HepG2 (cell line): Measurements from ENCODE around the gene TLK2. TPM values are rescaled to one million over a fixed set of nuclear protein-coding genes. Genes with fewer than 3 reads are reported as not detected.
"Not testable (repeated sequence)": the region's sequence is repeated elsewhere in the genome, so short reads cannot be mapped to it uniquely, and the experiment has no call there.

Experiments used
- ATAC-seq: fragments of 200-7000 bp; cut with Tn5 transposase; 3 replicates; pipeline ENCODE4 v1.9.1; 2020; ENCODE audit warnings: mild to moderate bottlenecking, moderate library complexity
- BruUV-seq: library from RNA; stranded (reverse); fragments of 400-500 nt; replicated peaks from 2 replicates; lab custom pipeline; 2021; lab: Mats Ljungman, UMichigan
- CTCF ChIA-PET: fragments of 300-600 bp; formaldehyde crosslinking; extraction: SDS; loops from one replicate; lab custom pipeline; 2021; ENCODE audit warnings: low total read pairs, inconsistent platforms, low intra/inter-chr PET ratio; lab: Yijun Ruan, JAX
- POLR2A ChIA-PET: fragments of 350-600 bp; sonication (Branson Sonifier 250); formaldehyde crosslinking; loops from one replicate; lab custom pipeline; 2020; ENCODE audit warnings: antibody characterized with exemption, inconsistent platforms; lab: Yijun Ruan, JAX
- DNase-seq: peaks from one replicate; pipeline ENCODE4 v3.0.0-alpha.2; 2015; ENCODE audit warnings: low spot score
- FAIRE-seq: peaks from 3 replicates; lab custom pipeline; 2011; peaks lifted over from hg19 to GRCh38; lab: Jason Lieb, UNC
- H2AFZ ChIP-seq: one replicate; pipeline ENCODE4 v1.6.1; 2011; ENCODE audit warnings: low read length, inconsistent platforms
- H3K27ac ChIP-seq: fragments of 300-600 bp; 3 replicates; pipeline ENCODE4 v1.8.0; 2011; ENCODE audit warnings: mixed run types, mild to moderate bottlenecking, mixed read lengths, low read length, inconsistent platforms; ENCODE audit not compliant: insufficient read depth; ENCODE audit errors: extremely low read length
- H3K27me3 ChIP-seq, 2 experiments: fragments of 200-600 bp in 1 of 2; 2 replicates in 1 of 2; 3 replicates in 1 of 2; pipeline versions ENCODE4 v1.6.0 to v1.8.0; 2011; ENCODE audit warnings: low read length in 2 of 2, mild to moderate bottlenecking in 2 of 2, moderate library complexity in 2 of 2, inconsistent platforms in 1 of 2; ENCODE audit not compliant: insufficient read depth in 2 of 2, control insufficient read depth in 1 of 2
- H3K36me3 ChIP-seq, 2 experiments: fragments of 200-600 bp in 1 of 2; replicated peaks in 1 of 2; 2 replicates in 1 of 2; 3 replicates in 1 of 2; pipeline versions ENCODE4 v1.5.1 to v1.8.0; 2011; ENCODE audit warnings: low read length in 2 of 2, inconsistent platforms in 1 of 2; ENCODE audit not compliant: insufficient read depth in 2 of 2, control insufficient read depth in 1 of 2
- H3K4me1 ChIP-seq: 2 replicates; pipeline ENCODE4 v1.5.1; 2012; ENCODE audit warnings: low read length, inconsistent platforms; ENCODE audit not compliant: insufficient read depth
- H3K4me2 ChIP-seq: 2 replicates; pipeline ENCODE4 v1.6.0; 2011; ENCODE audit warnings: low read depth, low read length, inconsistent platforms
- H3K4me3 ChIP-seq, 3 experiments: fragments of 200-600 bp in 1 of 3; sonication (generic), shearing (Covaris generic) in 1 of 3; replicated peaks in 1 of 3; 2 replicates each; pipeline ENCODE4 v1.5.1; 2011 to 2016; ENCODE audit warnings: low read length in 3 of 3, inconsistent platforms in 2 of 3, low read depth in 2 of 3, mild to moderate bottlenecking in 2 of 3, control low read depth in 1 of 3, mixed read lengths in 1 of 3; ENCODE audit not compliant: insufficient read depth in 1 of 3
- H3K79me2 ChIP-seq: one replicate; pipeline ENCODE4 v1.6.1; 2011; ENCODE audit warnings: low read length, inconsistent platforms; ENCODE audit not compliant: insufficient read depth
- H3K9ac ChIP-seq: 2 replicates; pipeline ENCODE4 v1.6.0; 2011; ENCODE audit warnings: mild to moderate bottlenecking, low read depth, low read length, inconsistent platforms; ENCODE audit not compliant: insufficient read depth
- H3K9me3 ChIP-seq: 2 replicates; pipeline ENCODE4 v1.5.1; 2012; ENCODE audit warnings: mild to moderate bottlenecking, low read length
- H4K20me1 ChIP-seq: 2 replicates; pipeline ENCODE4 v1.6.0; 2011; ENCODE audit warnings: inconsistent platforms, mild to moderate bottlenecking, low read length, moderate library complexity; ENCODE audit not compliant: insufficient read depth
- WGBS: methylation state at CpG from one replicate; pipeline ENCODE4 v1.1.6; 2017; ENCODE audit warnings: low lambda C conversion rate; 5-methylcytosine and 5-hydroxymethylcytosine counted together
- in situ Hi-C: cut with HindIII; loops from 2 replicates; pipeline ENCODE4 v1.10.0; 2017; ENCODE audit warnings: low pct_unique_long_range_greater_than_20kb; ENCODE audit not compliant: extremely low pct_ligation_motif_present
- intact Hi-C: fragments of 100-400 bp; cut with micrococcal nuclease; formaldehyde crosslinking; loops from one replicate; pipeline ENCODE4 v1.10.0; 2022; ENCODE audit not compliant: unreplicated experiment
- polyA plus RNA-seq, 8 experiments: library from polyadenylated mRNA; depleted of rRNA in 3 of 8; stranded (reverse) in 7 of 8; unstranded in 1 of 8; fragments of >200 nt; fragmentation: Illumina TruSeq in 4 of 8; extraction: Trizol in 4 of 8; gene quantifications; 2 replicates each; pipeline versions ENCODE4 v1.2.1 to v1.2.3, GENCODE V29; 2011 to 2016; ENCODE audit warnings: low read depth in 4 of 8, missing spikeins in 1 of 8, mixed read lengths in 1 of 8; ENCODE audit not compliant: insufficient read depth in 1 of 8
- total RNA-seq, 5 experiments: library from RNA; depleted of rRNA; stranded (reverse); fragments of >200 nt; fragmentation: Illumina TruSeq; extraction: Trizol; gene quantifications; 2 replicates each; pipeline ENCODE4 v1.2.3, GENCODE V29; 2016; ENCODE audit warnings: low read depth in 1 of 5

The TLK2 gene
- total and polyA plus RNA-seq, 2 of the 13 experiments (the other 11 are each of a cell fraction or from before 2014, with no cell fraction given), result 58.7 to 60.8 TPM

GRCh38 chr17:62500463-62500862 is 21.8 kb downstream of the TLK2 start:
- CTCF ChIA-PET, H3K9me3 ChIP-seq, DNase-seq, FAIRE-seq, POLR2A ChIA-PET, in situ Hi-C loops, H3K27ac ChIP-seq, H3K27me3 ChIP-seq, ATAC-seq, H2AFZ ChIP-seq, intact Hi-C loops, H3K9ac ChIP-seq, H3K4me3 ChIP-seq, H3K36me3 ChIP-seq, H3K4me2 ChIP-seq, BruUV-seq: not testable (repeated sequence)
- 92% methylated on average over 1 of the region's 1 CpG for WGBS
- H4K20me1 ChIP-seq, result peaks cover 16% of the 10 kb centered on the region; the same call in 1 of the 2 replicates
- peaks cover 68% of the 10 kb centered on the region for H3K79me2 ChIP-seq
- H3K4me1 ChIP-seq, result peaks cover 11% of the 10 kb centered on the region

- DNase-seq, H3K36me3 ChIP-seq, H3K9me3 ChIP-seq, H3K27me3 ChIP-seq, H2AFZ ChIP-seq, CTCF ChIA-PET, intact Hi-C loops, POLR2A ChIA-PET, ATAC-seq, in situ Hi-C loops, FAIRE-seq, H3K27ac ChIP-seq, H3K4me3 ChIP-seq, H3K4me2 ChIP-seq, BruUV-seq, H3K9ac ChIP-seq: not testable (repeated sequence)
- peaks cover 22% of the 10 kb centered on the region for H3K4me1 ChIP-seq
- H3K79me2 ChIP-seq, result peaks cover 60% of the 10 kb centered on the region
- H4K20me1 ChIP-seq, result peaks cover 14% of the 10 kb centered on the region
- WGBS, result 98% methylated on average over 8 of the region's 8 CpGs
These were observed 26.2 kb downstream of the TLK2 start for GRCh38 chr17:62504857-62505256.
